HG02798 (cell line): ENCODE measurements around the gene SCAPER.
"Not testable (repeated sequence)": the region's sequence is repeated elsewhere in the genome, so short reads cannot be mapped to it uniquely, and the experiment has no call there.

ENCODE experiments used
- ATAC-seq: cut with Tn5 transposase; IDR thresholded peaks from one replicate; pipeline ENCODE4 v1.9.1; 2021; ENCODE audit warnings: mild to moderate bottlenecking; ENCODE audit not compliant: unreplicated experiment, poor library complexity

SCAPER gene

DNA sequence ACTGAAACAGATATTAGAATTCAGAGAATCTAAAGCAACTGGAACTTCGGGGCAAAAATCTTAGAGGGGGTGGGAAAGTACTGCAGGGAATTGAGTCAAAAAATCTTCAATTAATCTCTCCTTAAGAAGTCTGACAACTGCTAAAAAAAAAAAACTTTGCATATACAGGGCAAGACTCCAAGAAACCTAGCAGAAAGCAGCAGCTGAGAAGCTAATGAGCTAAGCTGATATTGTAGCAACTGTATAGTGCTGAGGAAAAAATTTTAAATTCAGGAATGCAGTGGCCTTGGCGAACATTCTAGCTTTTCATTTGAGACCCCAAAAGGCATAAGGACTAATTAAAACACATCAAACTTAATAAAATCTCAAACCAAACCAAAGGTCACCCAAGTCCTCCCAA, 113.6 kb downstream of the SCAPER start:
- no peak for ATAC-seq

DNA sequence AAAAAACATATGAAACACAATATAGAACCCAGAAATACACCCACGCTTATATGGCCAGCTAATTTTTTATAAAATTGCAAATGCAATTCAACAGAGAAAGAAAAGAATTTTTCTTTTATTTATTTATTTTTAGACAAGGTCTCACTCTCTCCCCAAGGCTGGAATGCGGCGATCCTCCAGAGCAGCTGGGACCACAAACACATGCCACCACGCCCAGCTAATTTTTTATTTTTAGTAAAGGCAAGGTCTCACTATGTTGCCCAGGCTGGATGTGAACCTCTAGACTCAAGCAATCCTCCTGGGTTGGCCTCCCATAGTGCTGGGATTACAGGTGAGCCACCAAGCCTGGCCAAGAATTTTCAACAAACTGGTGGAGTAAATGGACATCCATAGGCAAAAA, 117.9 kb downstream of the SCAPER start:
- no peak for ATAC-seq

DNA sequence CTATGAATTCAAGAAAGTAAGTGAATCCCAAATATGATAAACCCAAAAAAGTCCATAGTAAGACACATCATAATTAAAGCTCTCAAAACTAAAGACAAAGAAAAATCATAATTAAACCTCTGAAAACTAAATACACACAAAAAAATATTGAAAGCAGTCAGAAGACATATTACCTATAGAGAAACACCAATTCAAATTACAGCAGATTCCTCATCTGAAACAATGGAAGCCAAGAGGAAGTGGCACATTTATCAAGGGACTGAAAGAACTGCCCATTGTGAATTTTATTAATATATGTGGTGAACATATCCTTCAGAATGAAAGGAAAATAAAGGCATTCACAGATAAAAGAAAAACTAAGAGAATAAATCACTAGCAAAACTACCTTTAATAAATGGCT, 128.2 kb downstream of the SCAPER start:
- ATAC-seq: no peak

DNA sequence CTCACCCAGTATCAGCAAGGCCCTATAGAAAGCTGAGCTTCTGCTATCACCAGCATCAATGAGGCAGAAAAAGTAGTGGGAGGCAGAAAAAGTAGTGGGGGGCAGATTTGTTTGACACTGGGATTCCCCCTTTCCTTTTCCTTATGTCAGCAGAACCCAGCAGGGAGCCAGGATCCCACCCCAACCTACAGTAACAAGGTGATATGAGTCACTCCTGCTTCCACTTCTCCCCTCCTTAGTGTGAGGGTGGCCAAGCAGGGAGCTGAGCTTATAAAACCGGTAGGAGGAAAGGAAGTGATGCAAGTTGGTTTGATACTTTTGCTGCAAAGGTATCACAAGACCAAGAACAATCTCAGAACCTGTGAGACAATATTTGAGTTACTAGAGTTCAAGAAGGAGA, 128.7 kb downstream of the SCAPER start:
- no peak for ATAC-seq

GRCh38 chr15:76773234-76773633, 131.9 kb downstream of the SCAPER start:
- no peak for ATAC-seq

DNA sequence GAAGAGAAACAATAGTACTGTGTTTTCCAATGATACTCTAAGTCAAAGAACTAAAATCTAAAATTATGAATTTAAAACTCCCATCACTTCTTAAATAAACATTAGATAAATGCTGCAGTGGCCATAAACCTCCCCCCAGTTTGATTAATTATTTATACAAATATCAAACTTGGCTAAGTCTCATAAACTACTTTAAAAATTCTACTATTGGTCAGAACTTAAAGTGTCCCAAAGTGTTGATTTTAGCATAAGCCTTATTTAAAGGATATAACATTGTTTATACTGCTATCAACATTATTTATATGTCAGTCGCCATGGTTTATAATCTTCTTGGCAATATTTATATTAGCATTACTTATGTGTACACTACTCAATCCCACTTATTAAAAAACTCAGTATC, 132.4 kb downstream of the SCAPER start:
- no peak for ATAC-seq

DNA sequence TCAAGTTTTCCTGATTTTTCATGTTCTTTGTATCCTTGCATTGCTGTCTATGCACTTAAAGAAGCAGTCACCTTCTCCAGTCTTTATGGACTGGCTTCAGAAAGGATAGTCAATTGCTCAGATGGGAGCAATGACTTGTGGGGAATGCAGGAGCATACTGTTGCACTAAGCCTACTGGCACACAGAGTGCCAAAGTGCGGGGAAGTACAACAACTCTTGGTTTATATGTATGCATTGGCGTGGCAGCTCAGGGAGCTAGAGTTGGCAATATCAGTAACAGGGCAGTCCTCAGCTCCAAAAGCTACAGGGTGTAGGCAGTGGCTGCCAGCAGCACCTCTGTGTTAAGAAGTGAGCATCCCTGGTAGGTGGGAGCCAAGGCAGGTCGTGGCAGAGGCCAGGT, 141.1 kb downstream of the SCAPER start:
- ATAC-seq: no peak

DNA sequence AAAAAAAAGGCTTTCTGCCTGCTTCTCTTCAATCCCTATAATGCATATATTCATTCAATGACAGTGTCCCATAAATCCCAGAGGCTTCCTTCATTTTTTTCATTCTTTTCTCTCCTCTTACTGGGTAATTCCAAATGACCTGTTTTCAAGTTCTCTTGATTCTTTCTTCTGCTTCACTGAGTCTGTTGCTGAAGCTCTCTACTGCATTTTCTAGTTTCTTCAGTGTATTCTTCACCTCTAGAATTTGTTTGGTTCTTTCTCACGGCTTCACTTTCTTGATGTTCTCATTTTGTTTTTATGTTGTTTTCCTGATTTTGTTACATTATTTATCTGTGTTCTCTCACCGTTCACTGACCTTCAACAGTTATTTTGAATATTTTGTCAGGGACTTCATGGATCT, 141.6 kb downstream of the SCAPER start:
- ATAC-seq: no peak

GRCh38 chr15:76756381-76756780, 148.8 kb downstream of the SCAPER start:
- no peak for ATAC-seq

- no peak for ATAC-seq
These were observed 151.4 kb downstream of the SCAPER start for GRCh38 chr15:76753771-76754170.

- no peak for ATAC-seq
These were observed 152.0 kb downstream of the SCAPER start for GRCh38 chr15:76753131-76753530.

GRCh38 chr15:76752549-76752948, 152.6 kb downstream of the SCAPER start:
- ATAC-seq: no peak

DNA sequence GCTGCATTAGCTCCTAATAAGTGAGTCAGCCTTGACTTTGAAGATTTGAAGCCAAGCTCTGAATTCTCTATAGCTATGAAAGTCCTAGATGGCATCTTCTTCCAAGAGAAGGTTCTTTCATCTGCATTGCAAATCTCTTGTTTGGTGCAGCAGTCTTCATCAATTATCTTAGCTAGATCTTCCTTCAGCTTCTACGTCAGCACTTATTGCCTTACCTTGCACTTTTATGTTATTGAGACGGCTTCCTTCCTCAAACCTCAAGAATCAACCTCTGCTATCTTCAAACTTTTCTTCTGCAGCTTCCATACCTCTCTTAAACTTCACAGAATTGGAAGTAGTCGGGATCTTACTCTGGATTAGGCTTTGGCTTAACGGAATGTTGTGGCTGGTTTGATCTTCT, 167.6 kb downstream of the SCAPER start:
- ATAC-seq: no peak

DNA sequence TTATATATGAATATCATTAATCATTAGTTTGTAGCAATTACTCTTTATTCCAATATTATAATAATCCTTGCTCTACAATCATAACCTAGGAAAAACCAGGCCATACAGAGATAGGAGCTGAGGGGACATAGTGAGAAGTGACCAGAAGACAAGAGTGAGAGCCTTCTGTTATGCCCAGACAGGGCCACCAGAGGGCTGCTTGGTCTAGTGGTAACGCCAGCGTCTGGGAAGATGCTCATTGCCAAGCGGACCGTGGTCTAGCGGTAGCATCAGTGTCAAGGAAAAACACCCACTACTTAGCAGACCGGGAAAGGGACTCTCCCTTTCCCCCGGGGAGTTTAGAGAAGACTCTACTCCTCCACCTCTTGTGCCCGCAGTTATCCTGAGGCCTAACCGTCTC, 172.8 kb downstream of the SCAPER start:
- ATAC-seq: not testable (repeated sequence)

DNA sequence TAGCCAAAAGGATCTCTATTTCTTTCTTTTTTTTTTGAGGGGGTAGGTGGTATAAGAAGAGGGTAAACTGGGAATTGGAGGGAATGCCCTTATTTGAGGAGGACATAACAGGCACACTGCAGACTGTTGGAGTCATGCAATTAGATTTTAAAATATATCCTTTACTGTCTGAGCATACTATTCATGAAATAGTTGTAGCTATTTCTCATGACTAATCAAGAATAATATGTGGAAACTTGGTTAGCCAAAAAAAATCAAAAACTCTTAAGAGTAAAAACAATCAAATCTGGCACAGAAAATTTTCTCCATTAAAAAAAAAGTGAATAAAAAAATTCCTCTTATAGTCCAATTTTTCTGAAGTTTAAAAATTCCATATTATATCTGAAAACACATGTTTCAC, 174.9 kb downstream of the SCAPER start:
- no peak for ATAC-seq

GRCh38 chr15:76718863-76719262, 186.3 kb downstream of the SCAPER start:
- no peak for ATAC-seq

- no peak for ATAC-seq
These were observed 190.2 kb downstream of the SCAPER start for GRCh38 chr15:76714950-76715349.

- ATAC-seq: peak; percentile 74
These were observed 193.8 kb downstream of the SCAPER start for GRCh38 chr15:76711351-76711827.

DNA sequence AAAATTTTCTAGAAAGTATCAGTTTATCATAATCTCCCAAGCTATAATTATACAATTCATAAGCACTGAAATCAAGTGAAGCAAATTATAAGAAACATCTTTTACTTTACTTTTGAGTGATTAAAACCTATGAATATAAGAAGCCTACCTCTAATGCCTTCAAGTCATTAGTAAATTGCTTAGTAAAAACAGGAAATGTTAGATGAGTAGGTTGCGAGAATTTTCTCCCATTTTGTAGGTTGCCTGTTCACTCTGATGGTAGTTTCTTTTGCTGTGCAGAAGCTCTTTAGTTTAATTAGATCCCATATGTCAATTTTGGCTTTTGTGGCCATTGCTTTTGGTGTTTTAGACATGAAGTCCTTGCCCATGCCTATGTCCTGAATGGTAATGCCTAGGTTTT, 201.1 kb downstream of the SCAPER start:
- ATAC-seq: not testable (repeated sequence)

- no peak for ATAC-seq
These were observed 208.3 kb downstream of the SCAPER start for GRCh38 chr15:76696840-76697239.

DNA sequence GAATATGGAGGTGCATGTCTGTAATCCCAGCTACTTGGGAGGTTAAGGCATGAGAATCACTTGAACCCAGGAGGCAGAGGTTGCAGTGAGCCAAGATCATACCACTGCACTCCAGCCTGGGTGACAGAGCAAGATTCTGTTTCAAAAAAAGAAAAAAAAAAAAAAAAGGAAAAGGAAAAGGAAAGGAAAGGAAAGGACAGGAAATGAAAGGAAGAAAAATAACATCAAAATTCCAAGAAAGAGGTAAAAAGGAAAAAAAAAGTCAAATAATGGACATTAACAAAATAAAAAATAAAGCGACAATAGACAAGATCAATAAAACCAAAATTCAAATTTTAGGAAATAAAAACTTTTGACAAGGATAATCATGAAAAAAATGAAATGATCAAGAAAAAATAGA, 212.6 kb downstream of the SCAPER start:
- not testable (repeated sequence) for ATAC-seq

- ATAC-seq: not testable (repeated sequence)
These were observed 217.5 kb downstream of the SCAPER start for GRCh38 chr15:76687592-76687991.

DNA sequence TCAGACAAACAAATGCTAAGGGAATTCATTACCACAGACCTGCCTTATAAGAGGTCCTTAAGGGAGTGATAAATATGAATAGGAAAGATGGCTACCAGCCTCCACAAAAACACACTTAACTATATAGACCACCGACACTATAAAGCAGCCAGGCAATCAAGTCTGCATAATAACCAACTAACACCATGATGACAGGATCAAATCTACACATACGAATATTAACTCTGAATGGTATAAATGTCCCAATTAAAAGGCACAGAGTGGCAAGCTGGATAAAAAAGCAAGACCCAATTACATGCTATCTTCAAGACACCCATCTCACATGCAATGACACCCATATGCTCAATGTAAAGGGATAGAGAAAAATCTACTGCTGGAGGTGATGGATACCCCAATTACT, 221.1 kb downstream of the SCAPER start:
- no peak for ATAC-seq
